SK-N-SH (cell line): Measurements from ENCODE around the gene TMEM145. TPM values are rescaled to one million over a fixed set of nuclear protein-coding genes. Genes with fewer than 3 reads are reported as not detected.

Experiments
- CTCF ChIA-PET: fragments of 300-600, 350-600 bp; formaldehyde crosslinking; extraction: SDS; loops from one replicate; lab custom pipeline; 2021; lab: Yijun Ruan, JAX
- POLR2A ChIA-PET: fragments of 350-600 bp; sonication (Branson Sonifier 250); formaldehyde crosslinking; extraction: SDS; loops from one replicate; lab custom pipeline; 2020; ENCODE audit warnings: antibody characterized with exemption, inconsistent platforms; lab: Yijun Ruan, JAX
- DNase-seq: peaks from one replicate; pipeline ENCODE4 v3.0.0; 2012
- H2AFZ ChIP-seq: fragments of 200-600 bp; sonication (generic); 2 replicates; pipeline ENCODE4 v1.8.1; 2016; ENCODE audit warnings: antibody characterized with exemption, mild to moderate bottlenecking, low read depth
- H3F3A ChIP-seq: fragments of 200-600 bp; sonication (generic); replicated peaks from 2 replicates; pipeline ENCODE3; 2016; ENCODE audit warnings: antibody characterized with exemption, mild to moderate bottlenecking; ENCODE audit not compliant: insufficient read depth
- H3K27ac ChIP-seq, 2 experiments: fragments of 200-500 bp in 1 of 2; fragments of 200-600 bp in 1 of 2; sonication (Bioruptor generic) in 1 of 2; sonication (generic), shearing (Covaris generic) in 1 of 2; 2 replicates each; pipeline versions ENCODE4 v1.5.1 to v1.6.1; 2014 to 2016; ENCODE audit warnings: low read depth in 2 of 2, inconsistent platforms in 1 of 2, low read length in 1 of 2, mild to moderate bottlenecking in 1 of 2, mixed read lengths in 1 of 2
- H3K27me3 ChIP-seq: fragments of 200-600 bp; sonication (generic), shearing (Covaris generic); 2 replicates; pipeline ENCODE4 v1.6.1; 2016; ENCODE audit warnings: mixed run types; ENCODE audit not compliant: insufficient read depth
- H3K36me3 ChIP-seq, 2 experiments: fragments of 200-500 bp in 1 of 2; fragments of 200-600 bp in 1 of 2; sonication (Bioruptor generic) in 1 of 2; sonication (generic) in 1 of 2; replicated peaks in 1 of 2; 2 replicates each; pipeline versions ENCODE3 to v1.5.1; 2014 to 2016; ENCODE audit warnings: low read length in 1 of 2, mild to moderate bottlenecking in 1 of 2; ENCODE audit not compliant: insufficient read depth in 2 of 2, control insufficient read depth in 1 of 2
- H3K4me1 ChIP-seq, 2 experiments: fragments of 200-500 bp in 1 of 2; fragments of 200-600 bp in 1 of 2; sonication (Bioruptor generic) in 1 of 2; sonication (generic), shearing (Covaris generic) in 1 of 2; 2 replicates each; pipeline versions ENCODE4 v1.5.1 to v1.6.1; 2014 to 2016; ENCODE audit warnings: low read depth in 1 of 2, low read length in 1 of 2, mixed run types in 1 of 2; ENCODE audit not compliant: insufficient read depth in 2 of 2, control insufficient read depth in 1 of 2
- H3K4me2 ChIP-seq: fragments of 200-600 bp; sonication (generic), shearing (Covaris generic); 2 replicates; pipeline ENCODE4 v1.6.1; 2017; ENCODE audit warnings: mixed run types
- H3K4me3 ChIP-seq, 2 experiments: fragments of 200-500 bp in 1 of 2; fragments of 200-600 bp in 1 of 2; sonication (Bioruptor generic) in 1 of 2; sonication (generic), shearing (Covaris generic) in 1 of 2; 2 replicates each; pipeline versions ENCODE4 v1.5.1 to v1.8.1; 2014 to 2016; ENCODE audit warnings: low read depth in 2 of 2, inconsistent platforms in 1 of 2, low read length in 1 of 2, mild to moderate bottlenecking in 1 of 2, mixed read lengths in 1 of 2, moderate library complexity in 1 of 2
- H3K79me2 ChIP-seq: fragments of 200-600 bp; sonication (generic); 2 replicates; pipeline ENCODE4 v1.8.1; 2017; ENCODE audit warnings: mild to moderate bottlenecking; ENCODE audit not compliant: insufficient read depth
- H3K9ac ChIP-seq: fragments of 200-600 bp; sonication (generic); 2 replicates; pipeline ENCODE4 v1.6.1; 2017; ENCODE audit warnings: mixed run types
- H3K9me2 ChIP-seq: fragments of 200-600 bp; sonication (generic); 2 replicates; pipeline ENCODE4 v1.6.1; 2017; ENCODE audit warnings: mixed run types
- H3K9me3 ChIP-seq: fragments of 200-600 bp; sonication (generic); 2 replicates; pipeline ENCODE4 v1.6.1; 2017; ENCODE audit warnings: mixed run types, mild to moderate bottlenecking, moderate library complexity
- H4K20me1 ChIP-seq: fragments of 200-600 bp; sonication (generic); 2 replicates; pipeline ENCODE4 v1.6.1; 2017; ENCODE audit warnings: mild to moderate bottlenecking, mixed run types; ENCODE audit not compliant: insufficient read depth
- CTCF ChIP-seq: fragments of 200-600 bp; sonication (generic); IDR thresholded peaks from 2 replicates; pipeline ENCODE4 v1.6.1; 2017; ENCODE audit warnings: antibody characterized with exemption, mild to moderate bottlenecking, moderate library complexity
- ELF1 ChIP-seq: IDR thresholded peaks from 2 replicates; pipeline ENCODE4 v1.4.0; 2012
- GABPA ChIP-seq: IDR thresholded peaks from 2 replicates; pipeline ENCODE4 v1.4.0; 2012; ENCODE audit warnings: low read depth, mild to moderate bottlenecking
- NFIC ChIP-seq: IDR thresholded peaks from 2 replicates; pipeline ENCODE4 v1.4.0; 2012; ENCODE audit warnings: borderline replicate concordance
- REST ChIP-seq: IDR thresholded peaks from 2 replicates; pipeline ENCODE4 v1.6.1; 2012; ENCODE audit warnings: mild to moderate bottlenecking, low read depth, low read length, moderate library complexity
- USF1 ChIP-seq: IDR thresholded peaks from 2 replicates; pipeline ENCODE4 v1.4.0; 2012; ENCODE audit warnings: low read depth, borderline replicate concordance
- ZBTB33 ChIP-seq: IDR thresholded peaks from 2 replicates; pipeline ENCODE4 v1.4.0; 2012; ENCODE audit warnings: low read depth, borderline replicate concordance
- WGBS: methylation state at CpG from one replicate; pipeline ENCODE4 v1.1.6; 2017; ENCODE audit warnings: low lambda C conversion rate; 5-methylcytosine and 5-hydroxymethylcytosine counted together
- polyA plus RNA-seq, 3 experiments: library from polyadenylated mRNA; depleted of rRNA; stranded (reverse); fragments of >200 nt; gene quantifications; 2 replicates each; pipeline ENCODE4 v1.2.3, GENCODE V29; 2012

TMEM145 gene
- polyA plus RNA-seq, 1 of the 3 experiments (the other 2 are of a cell fraction) = 2.0 TPM

DNA sequence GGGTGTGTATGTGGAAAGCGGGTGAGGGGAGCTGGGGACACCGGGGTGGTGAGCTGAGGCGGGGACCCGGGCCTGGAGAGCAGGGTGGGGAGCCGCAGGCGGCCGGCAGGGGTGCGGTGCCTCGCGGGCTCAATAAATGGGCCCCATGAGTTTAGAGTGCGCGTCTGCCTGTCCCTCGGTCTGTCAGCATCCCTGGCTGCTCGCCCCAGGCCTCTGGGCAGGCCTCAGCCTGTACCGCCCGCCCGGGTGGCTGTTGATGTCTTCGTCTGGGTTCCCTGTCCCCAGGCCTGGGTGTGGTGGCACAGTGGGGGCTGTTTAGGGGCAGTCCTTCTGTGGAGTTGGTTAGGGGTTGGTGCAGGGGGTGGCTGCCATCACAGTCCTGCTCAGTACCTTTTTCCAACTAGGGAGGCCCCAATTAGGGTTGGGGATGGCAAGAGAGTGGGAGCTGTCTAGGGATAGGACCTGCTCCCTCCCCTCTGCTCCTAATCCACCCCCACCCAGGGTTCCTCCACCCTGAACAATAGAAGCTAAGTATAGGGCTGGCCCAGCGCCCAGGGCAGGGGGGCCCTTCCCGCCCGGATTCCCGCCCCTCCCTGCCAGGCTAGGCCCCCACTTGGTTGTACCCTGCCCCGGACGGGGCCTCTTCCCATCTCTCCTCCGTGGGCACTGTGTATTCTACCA lies 31.8 kb upstream of the TMEM145 start:
- no peak for DNase-seq

More for the DNA sequence above, 31.8 kb upstream of the TMEM145 start:
- peak overlapping the region; percentile 93 to 96 for H3K27ac ChIP-seq
- H3K9me3 ChIP-seq = no peaks in the 10 kb centered on the region
- H3K4me3 ChIP-seq = peak overlapping the region; percentile 58 to 69
- peak overlapping the region; percentile 97 for H3K4me2 ChIP-seq
- H3K79me2 ChIP-seq = peaks cover 64% of the 10 kb centered on the region
- H3K36me3 ChIP-seq = peaks cover 0 to 5% of the 10 kb centered on the region in 2 experiments
- no peaks in the 10 kb centered on the region for H3K27me3 ChIP-seq
- no peak for TF ChIP-seq GABPA
- no peak for TF ChIP-seq ELF1
- TF ChIP-seq ZBTB33 = 0 out of 2 replicates have a peak, but pooled peaks have one; percentile 20
- TF ChIP-seq USF1 = no peak
- no peak for TF ChIP-seq CTCF
- TF ChIP-seq NFIC = peak; percentile 62; the same call in 1 of the 2 replicates
- no peak for TF ChIP-seq REST
- no peaks in the 10 kb centered on the region for H3K9me2 ChIP-seq
- CTCF ChIA-PET = interaction anchor here (0.9 to 7.1 kb wide), 6 partner anchors 11 to 283 kb away, joined by 3 to 205 read pairs (median 4); partner anchors contain the start of gene GSK3A
- H2AFZ ChIP-seq = no peak overlapping the region
- POLR2A ChIA-PET = interaction anchor here (0.7 to 4.2 kb wide), 3 partner anchors 26 to 37 kb away, joined by 3 to 35 read pairs (median 5); partner anchors contain the start of gene ERF
- H3K9ac ChIP-seq = peak overlapping the region; percentile 65
- peaks cover 57 to 73% of the 10 kb centered on the region in 2 experiments for H3K4me1 ChIP-seq
- peaks cover 17% of the 10 kb centered on the region; the same call in 1 of the 2 replicates for H4K20me1 ChIP-seq
- WGBS = 5% methylated on average over 16 of the region's 25 CpGs
- peaks cover 50% of the 10 kb centered on the region for H3F3A ChIP-seq
